ENCODE results near the gene DOK5.

DOK5 gene

GRCh38 chr20:54481442-54481841 is 6.0 kb downstream of the DOK5 start:
- no peak for ATAC-seq (ENCODE audit: insufficient read depth, low read depth)
- Histone ChIP-seq H2AFZ (ENCODE audit: low read depth, low read length) (no peak overlapping the region), H3K79me2 (ENCODE audit: insufficient read depth, low read length) (no peaks in the 10 kb centered on the region), H3K9ac (ENCODE audit: low read depth, low read length) (no peak overlapping the region), H4K20me1 (ENCODE audit: insufficient read depth, low read length) (no peaks in the 10 kb centered on the region), H3K27ac (ENCODE audit: low read length) (no peak overlapping the region), H3K27me3 (ENCODE audit: insufficient read depth, low read length, poor library complexity) (peaks cover 3% of the 10 kb centered on the region), H3K4me3 (ENCODE audit: low read depth in 1 of 2, low read length in 2 of 2) (no peak overlapping the region), H3K36me3 (ENCODE audit: insufficient read depth, low read length) (no peaks in the 10 kb centered on the region), H3K4me2 (ENCODE audit: insufficient read depth, low read length) (no peak overlapping the region), H3K9me3 (ENCODE audit: insufficient read depth, low read length, severe bottlenecking) (no peaks in the 10 kb centered on the region), H3K4me1 (ENCODE audit: insufficient read depth, low read length) (no peaks in the 10 kb centered on the region)
- no peak for TF ChIP-seq EZH2 (IDR thresholded peaks at IDR 0.05; ENCODE audit: borderline replicate concordance, low read depth, low read length, severe bottlenecking)
- no peak for TF ChIP-seq CTCF (IDR thresholded peaks at IDR 0.05; ENCODE audit: borderline replicate concordance, extremely low read depth, low read length, poor library complexity, severe bottlenecking)
- DNase-seq = no peak

GRCh38 chr20:54485631-54486030 is 10.2 kb downstream of the DOK5 start:
- no peaks in the 10 kb centered on the region for H3K27me3 ChIP-seq (ENCODE audit: insufficient read depth, low read length, poor library complexity)
- H3K4me2 ChIP-seq (ENCODE audit: insufficient read depth, low read length) = no peak overlapping the region
- no peaks in the 10 kb centered on the region for H3K36me3 ChIP-seq (ENCODE audit: insufficient read depth, low read length)
- H3K79me2 ChIP-seq (ENCODE audit: insufficient read depth, low read length) = no peaks in the 10 kb centered on the region
- H3K4me3 ChIP-seq (ENCODE audit: low read depth in 1 of 2, low read length in 2 of 2) = no peak overlapping the region
- TF ChIP-seq CTCF (IDR thresholded peaks at IDR 0.05; ENCODE audit: borderline replicate concordance, extremely low read depth, low read length, poor library complexity, severe bottlenecking) = no peak
- TF ChIP-seq EZH2 (IDR thresholded peaks at IDR 0.05; ENCODE audit: borderline replicate concordance, low read depth, low read length, severe bottlenecking) = no peak
- no peaks in the 10 kb centered on the region for H4K20me1 ChIP-seq (ENCODE audit: insufficient read depth, low read length)
- H3K27ac ChIP-seq (ENCODE audit: low read length) = no peak overlapping the region
- no peaks in the 10 kb centered on the region for H3K9me3 ChIP-seq (ENCODE audit: insufficient read depth, low read length, severe bottlenecking)
- no peak for DNase-seq
- no peak for ATAC-seq (ENCODE audit: insufficient read depth, low read depth)
- no peaks in the 10 kb centered on the region for H3K4me1 ChIP-seq (ENCODE audit: insufficient read depth, low read length)
- no peak overlapping the region for H3K9ac ChIP-seq (ENCODE audit: low read depth, low read length)
- H2AFZ ChIP-seq (ENCODE audit: low read depth, low read length) = no peak overlapping the region

- Histone ChIP-seq H3K27ac (ENCODE audit: low read length) (no peak overlapping the region), H3K4me1 (ENCODE audit: insufficient read depth, low read length) (no peaks in the 10 kb centered on the region), H3K9ac (ENCODE audit: low read depth, low read length) (no peak overlapping the region), H2AFZ (ENCODE audit: low read depth, low read length) (no peak overlapping the region), H3K27me3 (ENCODE audit: insufficient read depth, low read length, poor library complexity) (no peaks in the 10 kb centered on the region), H4K20me1 (ENCODE audit: insufficient read depth, low read length) (no peaks in the 10 kb centered on the region), H3K36me3 (ENCODE audit: insufficient read depth, low read length) (no peaks in the 10 kb centered on the region), H3K4me3 (ENCODE audit: low read depth in 1 of 2, low read length in 2 of 2) (no peak overlapping the region), H3K4me2 (ENCODE audit: insufficient read depth, low read length) (no peak overlapping the region), H3K9me3 (ENCODE audit: insufficient read depth, low read length, severe bottlenecking) (no peaks in the 10 kb centered on the region), H3K79me2 (ENCODE audit: insufficient read depth, low read length) (no peaks in the 10 kb centered on the region)
- no peak for TF ChIP-seq EZH2 (IDR thresholded peaks at IDR 0.05; ENCODE audit: borderline replicate concordance, low read depth, low read length, severe bottlenecking)
- TF ChIP-seq CTCF (IDR thresholded peaks at IDR 0.05; ENCODE audit: borderline replicate concordance, extremely low read depth, low read length, poor library complexity, severe bottlenecking) = no peak
- ATAC-seq (ENCODE audit: insufficient read depth, low read depth) = no peak
- no peak for DNase-seq
Observed at GRCh38 chr20:54486585-54486984, 11.2 kb downstream of the DOK5 start.

- ATAC-seq (ENCODE audit: insufficient read depth, low read depth) (no peak), DNase-seq (no peak)
- H3K79me2 ChIP-seq (ENCODE audit: insufficient read depth, low read length) = no peaks in the 10 kb centered on the region
- H3K27ac ChIP-seq (ENCODE audit: low read length) = no peak overlapping the region
- no peaks in the 10 kb centered on the region for H3K9me3 ChIP-seq (ENCODE audit: insufficient read depth, low read length, severe bottlenecking)
- no peaks in the 10 kb centered on the region for H3K36me3 ChIP-seq (ENCODE audit: insufficient read depth, low read length)
- H3K9ac ChIP-seq (ENCODE audit: low read depth, low read length) = no peak overlapping the region
- H4K20me1 ChIP-seq (ENCODE audit: insufficient read depth, low read length) = no peaks in the 10 kb centered on the region
- H3K4me3 ChIP-seq (ENCODE audit: low read depth in 1 of 2, low read length in 2 of 2) = no peak overlapping the region
- H3K27me3 ChIP-seq (ENCODE audit: insufficient read depth, low read length, poor library complexity) = no peaks in the 10 kb centered on the region
- no peaks in the 10 kb centered on the region for H3K4me1 ChIP-seq (ENCODE audit: insufficient read depth, low read length)
- no peak overlapping the region for H2AFZ ChIP-seq (ENCODE audit: low read depth, low read length)
- no peak for TF ChIP-seq CTCF (IDR thresholded peaks at IDR 0.05; ENCODE audit: borderline replicate concordance, extremely low read depth, low read length, poor library complexity, severe bottlenecking)
- TF ChIP-seq EZH2 (IDR thresholded peaks at IDR 0.05; ENCODE audit: borderline replicate concordance, low read depth, low read length, severe bottlenecking) = no peak
- no peak overlapping the region for H3K4me2 ChIP-seq (ENCODE audit: insufficient read depth, low read length)
Observed at GRCh38 chr20:54488442-54488841, 13.0 kb downstream of the DOK5 start.
